Measurements from ENCODE around the gene HIVEP3. TPM values are rescaled to one million over a fixed set of nuclear protein-coding genes. Genes with fewer than 3 reads are reported as not detected.

Gene HIVEP3
- total RNA-seq, 1 experiment from 2014 or later = 1.2 TPM

DNA sequence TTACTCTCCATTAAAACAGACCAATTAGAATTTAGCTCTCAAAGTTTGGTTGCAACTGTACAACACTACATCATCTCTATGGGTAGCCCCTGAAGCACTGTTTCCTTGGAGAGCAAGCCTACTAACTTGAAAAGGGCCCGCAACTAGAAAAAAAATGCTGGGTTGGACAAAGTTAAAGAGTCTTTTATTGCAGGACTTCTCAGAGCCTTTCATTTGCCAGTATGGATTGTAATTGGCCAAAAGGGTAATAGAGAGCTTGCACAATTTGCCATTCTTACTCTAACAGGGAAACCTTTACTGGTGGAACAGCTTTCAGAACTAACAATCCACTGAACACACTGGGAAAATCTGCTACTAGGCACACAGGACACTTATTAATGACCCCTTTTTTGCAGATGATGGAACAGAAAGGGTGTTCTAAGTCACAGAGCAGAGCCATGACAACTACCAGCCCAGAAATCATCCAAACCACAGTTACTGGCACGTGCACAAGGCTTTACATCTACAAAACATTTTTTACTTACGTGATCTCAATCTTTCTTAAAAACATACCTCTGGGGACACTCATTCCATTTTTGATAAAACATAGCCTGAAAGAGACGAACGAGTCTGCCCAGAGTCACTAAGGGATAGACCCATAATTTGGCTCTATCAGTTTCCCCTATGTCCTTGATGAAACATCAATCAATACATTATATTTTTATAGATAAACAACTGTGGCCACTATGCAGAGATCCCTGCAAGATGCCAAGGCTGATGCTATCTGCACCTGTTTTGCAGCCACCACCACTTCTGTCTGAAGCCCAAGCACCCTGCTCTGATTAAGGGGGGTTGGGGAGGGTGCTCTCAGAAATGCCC lies 257.9 kb downstream of the HIVEP3 start:
- H3K36me3 Mint-ChIP-seq (ENCODE audit: insufficient read depth, unreplicated experiment) = no peaks in the 10 kb centered on the region
- ChIA-PET POLR2A (interaction anchor here (0.7 to 6.0 kb wide), 5 partner anchors 12 to 113 kb away, joined by 3 to 40 read pairs (median 3); no protein-coding TSS in a partner anchor), CTCF (interaction anchor here (0.6 to 1.1 kb wide), 3 partner anchors 12 to 213 kb away, joined by 3 read pairs; no protein-coding TSS in a partner anchor)
- H3K4me1 Mint-ChIP-seq (ENCODE audit: insufficient read depth, unreplicated experiment) = peaks cover 36% of the 10 kb centered on the region
- intact Hi-C loops (cut with micrococcal nuclease) = loop anchor here (5.0 kb wide), 2 partner anchors 83 to 377 kb away; no protein-coding TSS in a partner anchor
- TSS peak; percentile 52 for BruUV-seq (replicated peaks)
- TF ChIP-seq, protein P1, sequence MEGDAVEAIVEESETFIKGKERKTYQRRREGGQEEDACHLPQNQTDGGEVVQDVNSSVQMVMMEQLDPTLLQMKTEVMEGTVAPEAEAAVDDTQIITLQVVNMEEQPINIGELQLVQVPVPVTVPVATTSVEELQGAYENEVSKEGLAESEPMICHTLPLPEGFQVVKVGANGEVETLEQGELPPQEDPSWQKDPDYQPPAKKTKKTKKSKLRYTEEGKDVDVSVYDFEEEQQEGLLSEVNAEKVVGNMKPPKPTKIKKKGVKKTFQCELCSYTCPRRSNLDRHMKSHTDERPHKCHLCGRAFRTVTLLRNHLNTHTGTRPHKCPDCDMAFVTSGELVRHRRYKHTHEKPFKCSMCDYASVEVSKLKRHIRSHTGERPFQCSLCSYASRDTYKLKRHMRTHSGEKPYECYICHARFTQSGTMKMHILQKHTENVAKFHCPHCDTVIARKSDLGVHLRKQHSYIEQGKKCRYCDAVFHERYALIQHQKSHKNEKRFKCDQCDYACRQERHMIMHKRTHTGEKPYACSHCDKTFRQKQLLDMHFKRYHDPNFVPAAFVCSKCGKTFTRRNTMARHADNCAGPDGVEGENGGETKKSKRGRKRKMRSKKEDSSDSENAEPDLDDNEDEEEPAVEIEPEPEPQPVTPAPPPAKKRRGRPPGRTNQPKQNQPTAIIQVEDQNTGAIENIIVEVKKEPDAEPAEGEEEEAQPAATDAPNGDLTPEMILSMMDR (IDR thresholded peaks at IDR 0.05; ENCODE audit: unreplicated experiment) = no peak
- peaks cover 12% of the 10 kb centered on the region for H3K27me3 Mint-ChIP-seq (ENCODE audit: insufficient read depth, unreplicated experiment)
- H3K27ac Mint-ChIP-seq (ENCODE audit: low read depth, unreplicated experiment) = no peak overlapping the region
- no peak for DNase-seq (ENCODE audit: unreplicated experiment)
- H3K9me3 Mint-ChIP-seq (ENCODE audit: unreplicated experiment) = no peaks in the 10 kb centered on the region
- H3K4me3 Mint-ChIP-seq (ENCODE audit: unreplicated experiment) = peak overlapping the region; percentile 81

DNA sequence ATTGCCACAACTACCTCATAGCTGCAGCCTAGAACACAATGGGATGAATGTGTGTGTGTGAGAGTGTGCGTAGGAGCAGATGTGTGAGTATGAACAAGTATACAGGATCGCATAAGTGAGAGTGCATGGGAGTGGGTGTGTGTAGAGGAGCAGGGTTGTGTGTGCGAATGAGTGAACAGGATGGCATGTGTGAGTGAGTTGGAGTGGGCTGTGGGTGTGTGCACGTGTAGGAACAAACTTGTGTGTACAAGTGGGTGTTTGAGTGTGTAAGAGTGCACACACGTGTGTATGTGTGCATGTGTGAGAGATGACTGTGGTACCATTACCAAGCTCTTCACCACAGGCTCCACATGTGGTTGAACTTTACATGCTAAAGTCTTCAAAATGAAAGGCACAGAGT lies 258.8 kb downstream of the HIVEP3 start:
- peaks cover 27% of the 10 kb centered on the region for H3K4me1 Mint-ChIP-seq (ENCODE audit: insufficient read depth, unreplicated experiment)
- H3K36me3 Mint-ChIP-seq (ENCODE audit: insufficient read depth, unreplicated experiment) = no peaks in the 10 kb centered on the region
- H3K27me3 Mint-ChIP-seq (ENCODE audit: insufficient read depth, unreplicated experiment) = peaks cover 12% of the 10 kb centered on the region
- ChIA-PET CTCF (interaction anchor here (1.1 kb wide), 1 partner anchor 13 kb away, joined by 3 read pairs; no protein-coding TSS in a partner anchor), POLR2A (interaction anchor here (1.2 to 6.0 kb wide), 2 partner anchors 13 to 111 kb away, joined by 3 to 40 read pairs; no protein-coding TSS in a partner anchor)
- TF ChIP-seq, protein P1 (IDR thresholded peaks at IDR 0.05; ENCODE audit: unreplicated experiment) = no peak
- intact Hi-C loops (cut with micrococcal nuclease) = loop anchor here (5.0 kb wide), 2 partner anchors 83 to 377 kb away; no protein-coding TSS in a partner anchor
- no peak overlapping the region for H3K27ac Mint-ChIP-seq (ENCODE audit: low read depth, unreplicated experiment)
- peak overlapping the region; percentile 10 for H3K4me3 Mint-ChIP-seq (ENCODE audit: unreplicated experiment)
- H3K9me3 Mint-ChIP-seq (ENCODE audit: unreplicated experiment) = no peaks in the 10 kb centered on the region
- no peak for DNase-seq (ENCODE audit: unreplicated experiment)
- BruUV-seq (replicated peaks) = no TSS peak

DNA sequence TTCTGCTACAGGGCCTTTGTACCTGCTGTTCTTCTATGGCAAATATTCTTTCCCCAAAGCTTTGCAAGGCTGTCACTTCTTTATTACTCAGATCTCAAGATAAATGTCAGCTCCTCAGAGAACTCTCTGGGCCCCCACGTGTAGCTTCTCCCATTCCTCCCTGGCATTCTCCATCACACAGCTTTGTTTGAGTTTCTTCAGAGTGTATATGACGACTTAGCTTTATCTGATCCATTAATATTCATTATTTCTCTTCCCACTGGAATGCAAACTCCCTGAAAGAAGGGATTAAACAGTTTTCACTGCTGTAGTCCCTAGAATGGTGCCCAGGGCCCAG lies 259.6 kb downstream of the HIVEP3 start:
- no peak overlapping the region for H3K4me3 Mint-ChIP-seq (ENCODE audit: unreplicated experiment)
- TF ChIP-seq, protein P1 (IDR thresholded peaks at IDR 0.05; ENCODE audit: unreplicated experiment) = no peak
- BruUV-seq (replicated peaks) = no TSS peak
- POLR2A ChIA-PET = interaction anchor here (0.8 to 1.0 kb wide), 2 partner anchors 13 to 136 kb away, joined by 3 read pairs; no protein-coding TSS in a partner anchor
- DNase-seq (ENCODE audit: unreplicated experiment) = no peak
- H3K27me3 Mint-ChIP-seq (ENCODE audit: insufficient read depth, unreplicated experiment) = peaks cover 12% of the 10 kb centered on the region
- H3K4me1 Mint-ChIP-seq (ENCODE audit: insufficient read depth, unreplicated experiment) = peaks cover 21% of the 10 kb centered on the region
- H3K36me3 Mint-ChIP-seq (ENCODE audit: insufficient read depth, unreplicated experiment) = no peaks in the 10 kb centered on the region
- H3K27ac Mint-ChIP-seq (ENCODE audit: low read depth, unreplicated experiment) = no peak overlapping the region
- CTCF ChIA-PET = no interaction called here
- intact Hi-C loops (cut with micrococcal nuclease) = no loop called here
- H3K9me3 Mint-ChIP-seq (ENCODE audit: unreplicated experiment) = no peaks in the 10 kb centered on the region

DNA sequence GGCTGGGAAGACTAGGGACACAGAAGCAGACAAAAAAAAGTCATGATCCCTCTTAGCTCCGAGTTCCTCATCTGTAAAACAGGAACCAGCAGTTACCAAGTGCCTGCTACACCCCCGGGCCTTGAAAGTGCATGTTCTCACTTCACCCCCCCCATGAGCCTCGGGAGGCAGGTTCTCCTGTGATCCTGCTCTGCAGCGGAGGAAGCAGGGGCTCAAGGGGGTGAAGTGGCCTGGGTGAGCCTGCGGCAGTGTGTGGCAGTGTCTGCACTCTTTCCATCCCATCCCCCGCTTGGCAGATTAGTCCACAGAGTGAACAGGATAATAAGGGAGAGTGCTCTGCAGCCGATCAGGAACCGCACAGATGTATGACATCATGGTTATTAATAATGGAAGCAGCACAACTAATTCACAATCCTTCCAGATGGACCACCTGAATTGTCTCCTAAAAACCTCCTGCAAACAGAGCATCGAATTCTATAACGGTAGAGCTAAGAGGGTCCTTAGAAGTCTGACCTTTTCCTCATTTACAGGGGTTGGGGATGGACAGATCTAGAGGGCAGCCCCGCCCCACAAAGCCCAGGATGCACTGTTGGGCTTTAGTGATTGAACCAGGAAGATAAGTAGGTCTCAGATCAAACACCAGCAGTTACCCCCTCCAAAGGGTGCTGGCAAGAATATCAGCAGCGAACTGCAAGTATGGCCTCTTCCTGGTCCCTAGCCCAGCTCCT lies 260.1 kb downstream of the HIVEP3 start:
- Mint-ChIP-seq H3K27me3 (ENCODE audit: insufficient read depth, unreplicated experiment) (peaks cover 12% of the 10 kb centered on the region), H3K4me3 (ENCODE audit: unreplicated experiment) (no peak overlapping the region), H3K36me3 (ENCODE audit: insufficient read depth, unreplicated experiment) (peaks cover 2% of the 10 kb centered on the region), H3K9me3 (ENCODE audit: unreplicated experiment) (no peaks in the 10 kb centered on the region), H3K27ac (ENCODE audit: low read depth, unreplicated experiment) (no peak overlapping the region), H3K4me1 (ENCODE audit: insufficient read depth, unreplicated experiment) (peaks cover 15% of the 10 kb centered on the region)
- ChIA-PET CTCF (interaction anchor here (0.8 kb wide), 1 partner anchor 99 kb away, joined by 3 read pairs; no protein-coding TSS in a partner anchor), POLR2A (interaction anchor here (0.8 to 1.0 kb wide), 2 partner anchors 14 to 137 kb away, joined by 3 read pairs; no protein-coding TSS in a partner anchor)
- intact Hi-C loops (cut with micrococcal nuclease) = no loop called here
- BruUV-seq (replicated peaks) = no TSS peak
- DNase-seq (ENCODE audit: unreplicated experiment) = no peak
- TF ChIP-seq, protein P1 (IDR thresholded peaks at IDR 0.05; ENCODE audit: unreplicated experiment) = no peak

All from MCF 10A (cell line).